ENCODE data around the gene CD180. TPM values are rescaled to one million over a fixed set of nuclear protein-coding genes. Genes with fewer than 3 reads are reported as not detected.

CD180 gene
- total RNA-seq, 2 experiments from 2014 or later = 14.4 to 15.7 TPM

DNA sequence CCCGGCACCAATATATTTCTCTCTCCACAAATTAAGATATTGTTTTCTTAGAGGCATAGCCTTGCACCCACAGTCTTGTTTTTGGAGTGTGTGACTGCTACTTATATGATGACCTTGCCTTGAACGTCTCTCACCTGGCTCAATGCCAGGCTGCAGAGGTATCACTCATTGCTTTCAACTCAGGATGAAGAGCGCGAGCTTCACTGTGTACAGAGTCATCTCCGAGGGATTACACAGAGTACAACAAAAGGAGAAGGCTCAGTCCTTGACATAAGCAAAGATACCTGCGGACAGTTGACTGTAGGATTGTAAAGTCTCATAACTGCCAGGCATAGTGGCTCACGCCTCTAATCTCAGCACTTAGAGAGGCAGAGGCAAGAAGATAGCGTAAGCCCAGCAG, 53.8 kb downstream of the CD180 start:
- Histone ChIP-seq H4K20me1 (ENCODE audit: insufficient read depth, low read length) (no peaks in the 10 kb centered on the region), H3K4me3 (ENCODE audit: low read depth, low read length, poor library complexity, severe bottlenecking) (no peak overlapping the region), H2AFZ (ENCODE audit: low read length) (no peak overlapping the region), H3K9me3 (ENCODE audit: low read length) (no peaks in the 10 kb centered on the region), H3K4me1 (ENCODE audit: insufficient read depth, low read length, poor library complexity, severe bottlenecking) (no peaks in the 10 kb centered on the region), H3K36me3 (ENCODE audit: insufficient read depth, low read length) (no peaks in the 10 kb centered on the region), H3K79me2 (ENCODE audit: insufficient read depth, low read depth, low read length) (no peaks in the 10 kb centered on the region), H3K27ac (ENCODE audit: low read depth, low read length, poor library complexity, severe bottlenecking) (no peak overlapping the region), H3K4me2 (ENCODE audit: low read length) (no peak overlapping the region), H3K9me2 (ENCODE audit: insufficient read depth, low read length) (no peaks in the 10 kb centered on the region)
- intact Hi-C loops (cut with micrococcal nuclease; ENCODE audit: unreplicated experiment) = no loop called here
- ChIA-PET POLR2A (no interaction called here), CTCF (ENCODE audit: unreplicated experiment) (interaction anchor here (1.4 kb wide), 1 partner anchor 21 kb away, joined by 3 read pairs; no protein-coding TSS in a partner anchor)
- TF ChIP-seq, protein P1, sequence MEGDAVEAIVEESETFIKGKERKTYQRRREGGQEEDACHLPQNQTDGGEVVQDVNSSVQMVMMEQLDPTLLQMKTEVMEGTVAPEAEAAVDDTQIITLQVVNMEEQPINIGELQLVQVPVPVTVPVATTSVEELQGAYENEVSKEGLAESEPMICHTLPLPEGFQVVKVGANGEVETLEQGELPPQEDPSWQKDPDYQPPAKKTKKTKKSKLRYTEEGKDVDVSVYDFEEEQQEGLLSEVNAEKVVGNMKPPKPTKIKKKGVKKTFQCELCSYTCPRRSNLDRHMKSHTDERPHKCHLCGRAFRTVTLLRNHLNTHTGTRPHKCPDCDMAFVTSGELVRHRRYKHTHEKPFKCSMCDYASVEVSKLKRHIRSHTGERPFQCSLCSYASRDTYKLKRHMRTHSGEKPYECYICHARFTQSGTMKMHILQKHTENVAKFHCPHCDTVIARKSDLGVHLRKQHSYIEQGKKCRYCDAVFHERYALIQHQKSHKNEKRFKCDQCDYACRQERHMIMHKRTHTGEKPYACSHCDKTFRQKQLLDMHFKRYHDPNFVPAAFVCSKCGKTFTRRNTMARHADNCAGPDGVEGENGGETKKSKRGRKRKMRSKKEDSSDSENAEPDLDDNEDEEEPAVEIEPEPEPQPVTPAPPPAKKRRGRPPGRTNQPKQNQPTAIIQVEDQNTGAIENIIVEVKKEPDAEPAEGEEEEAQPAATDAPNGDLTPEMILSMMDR (conservative IDR thresholded peaks at IDR 0.05; ENCODE audit: low read length) = no peak
- no peak for TF ChIP-seq EZH2phosphoT487 (IDR thresholded peaks at IDR 0.05; ENCODE audit: borderline replicate concordance, low read depth, low read length)
- BruUV-seq (replicated peaks) = no TSS peak
- no peak for DNase-seq (ENCODE audit: low spot score)

DNA sequence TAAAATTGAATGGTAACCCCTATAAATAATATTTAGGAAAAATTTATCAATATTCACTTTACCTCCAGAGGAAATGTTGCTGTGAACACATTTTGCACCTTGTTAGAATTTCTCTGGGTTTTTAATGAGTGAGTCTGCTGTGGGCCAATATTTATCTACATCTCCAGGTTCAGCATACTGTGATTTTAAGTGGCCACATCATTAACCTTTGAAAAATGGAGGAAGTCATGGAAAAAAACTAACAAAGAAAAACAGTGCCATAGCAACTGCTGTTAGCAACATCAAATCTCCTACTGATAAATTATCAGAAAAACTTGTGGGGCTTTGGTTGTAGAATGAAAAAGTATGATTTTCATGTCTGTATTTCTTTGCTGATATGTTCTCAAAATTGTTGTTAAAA, 55.0 kb downstream of the CD180 start:
- BruUV-seq (replicated peaks) = no TSS peak
- CTCF ChIA-PET (ENCODE audit: unreplicated experiment) = no interaction called here
- Histone ChIP-seq H2AFZ (ENCODE audit: low read length) (no peak overlapping the region), H3K27ac (ENCODE audit: low read depth, low read length, poor library complexity, severe bottlenecking) (no peak overlapping the region), H3K36me3 (ENCODE audit: insufficient read depth, low read length) (no peaks in the 10 kb centered on the region), H3K79me2 (ENCODE audit: insufficient read depth, low read depth, low read length) (no peaks in the 10 kb centered on the region), H3K9me3 (ENCODE audit: low read length) (no peaks in the 10 kb centered on the region), H3K4me3 (ENCODE audit: low read depth, low read length, poor library complexity, severe bottlenecking) (no peak overlapping the region), H4K20me1 (ENCODE audit: insufficient read depth, low read length) (no peaks in the 10 kb centered on the region), H3K4me2 (ENCODE audit: low read length) (no peak overlapping the region), H3K4me1 (ENCODE audit: insufficient read depth, low read length, poor library complexity, severe bottlenecking) (no peaks in the 10 kb centered on the region), H3K9me2 (ENCODE audit: insufficient read depth, low read length) (no peaks in the 10 kb centered on the region)
- intact Hi-C loops (cut with micrococcal nuclease; ENCODE audit: unreplicated experiment) = no loop called here
- TF ChIP-seq, protein P1 (conservative IDR thresholded peaks at IDR 0.05; ENCODE audit: low read length) = no peak
- no peak for TF ChIP-seq EZH2phosphoT487 (IDR thresholded peaks at IDR 0.05; ENCODE audit: borderline replicate concordance, low read depth, low read length)
- no peak for DNase-seq (ENCODE audit: low spot score)
- POLR2A ChIA-PET = no interaction called here

GRCh38 chr5:67140413-67140812, 56.2 kb downstream of the CD180 start:
- intact Hi-C loops (cut with micrococcal nuclease; ENCODE audit: unreplicated experiment) = no loop called here
- Histone ChIP-seq H3K9me3 (ENCODE audit: low read length) (no peaks in the 10 kb centered on the region), H3K4me3 (ENCODE audit: low read depth, low read length, poor library complexity, severe bottlenecking) (no peak overlapping the region), H3K9me2 (ENCODE audit: insufficient read depth, low read length) (no peaks in the 10 kb centered on the region), H3K36me3 (ENCODE audit: insufficient read depth, low read length) (no peaks in the 10 kb centered on the region), H4K20me1 (ENCODE audit: insufficient read depth, low read length) (no peaks in the 10 kb centered on the region), H3K79me2 (ENCODE audit: insufficient read depth, low read depth, low read length) (no peaks in the 10 kb centered on the region), H3K27ac (ENCODE audit: low read depth, low read length, poor library complexity, severe bottlenecking) (no peak overlapping the region), H2AFZ (ENCODE audit: low read length) (no peak overlapping the region), H3K4me2 (ENCODE audit: low read length) (no peak overlapping the region), H3K4me1 (ENCODE audit: insufficient read depth, low read length, poor library complexity, severe bottlenecking) (no peaks in the 10 kb centered on the region)
- ChIA-PET CTCF (ENCODE audit: unreplicated experiment) (no interaction called here), POLR2A (interaction anchor here (1.2 kb wide), 1 partner anchor 23 kb away, joined by 4 read pairs; no protein-coding TSS in a partner anchor)
- DNase-seq (ENCODE audit: low spot score) = no peak
- BruUV-seq (replicated peaks) = no TSS peak
- TF ChIP-seq, protein P1 (conservative IDR thresholded peaks at IDR 0.05; ENCODE audit: low read length) = no peak
- no peak for TF ChIP-seq EZH2phosphoT487 (IDR thresholded peaks at IDR 0.05; ENCODE audit: borderline replicate concordance, low read depth, low read length)

Data from OCI-LY7 (cell line).